Measurements from ENCODE around the gene BRSK2.
"Not testable (repeated sequence)": the region's sequence is repeated elsewhere in the genome, so short reads cannot be mapped to it uniquely, and the experiment has no call there.

The BRSK2 gene

DNA sequence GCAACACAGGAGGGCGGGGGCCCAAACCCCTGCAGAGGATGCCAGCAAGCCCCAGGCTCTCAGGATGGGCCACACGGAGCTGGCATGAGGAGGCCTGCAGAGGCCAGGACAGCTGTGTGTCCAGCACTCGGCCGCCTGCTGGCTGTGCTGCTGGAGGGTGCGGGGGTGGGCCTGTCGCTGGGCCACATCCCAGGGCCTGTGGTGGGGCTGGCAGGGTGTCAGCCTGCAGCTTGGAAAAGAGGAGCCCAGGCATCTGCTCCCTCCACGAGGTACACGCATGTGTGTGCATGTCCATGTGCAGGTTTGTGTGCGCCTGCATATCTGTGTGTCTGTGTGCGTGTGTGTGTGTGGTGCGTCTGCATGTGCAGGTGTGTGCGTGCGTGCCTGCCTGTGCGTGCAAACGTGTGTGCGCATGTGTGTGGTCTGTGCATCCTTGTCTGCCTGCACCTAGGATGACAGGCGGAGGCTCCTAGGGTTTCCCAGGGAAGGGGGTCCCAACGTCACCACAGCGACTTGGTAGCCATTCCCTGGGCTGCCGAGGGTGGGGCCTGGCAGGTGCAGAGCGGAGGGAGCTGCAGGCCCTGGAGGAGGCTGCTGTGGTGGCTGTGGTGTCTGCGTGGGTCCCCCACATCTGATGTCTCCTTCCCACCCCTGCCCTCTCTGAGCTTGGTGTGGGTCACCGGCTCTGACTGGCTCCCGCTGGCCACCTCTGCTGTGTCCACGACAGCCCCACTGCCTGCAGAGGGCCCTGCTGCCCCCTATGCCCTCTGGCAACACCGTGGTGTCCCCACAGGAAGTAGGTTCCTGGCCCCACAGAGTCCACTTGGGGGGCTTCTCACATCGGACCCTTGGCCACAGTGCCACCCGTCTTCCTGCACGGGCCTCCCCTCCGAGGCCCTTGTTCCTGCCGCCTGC is 17.1 kb downstream of the BRSK2 start:
- in situ Hi-C loops (cut with HindIII; ENCODE audit: low sequenced_read_pairs), result no loop called here

DNA sequence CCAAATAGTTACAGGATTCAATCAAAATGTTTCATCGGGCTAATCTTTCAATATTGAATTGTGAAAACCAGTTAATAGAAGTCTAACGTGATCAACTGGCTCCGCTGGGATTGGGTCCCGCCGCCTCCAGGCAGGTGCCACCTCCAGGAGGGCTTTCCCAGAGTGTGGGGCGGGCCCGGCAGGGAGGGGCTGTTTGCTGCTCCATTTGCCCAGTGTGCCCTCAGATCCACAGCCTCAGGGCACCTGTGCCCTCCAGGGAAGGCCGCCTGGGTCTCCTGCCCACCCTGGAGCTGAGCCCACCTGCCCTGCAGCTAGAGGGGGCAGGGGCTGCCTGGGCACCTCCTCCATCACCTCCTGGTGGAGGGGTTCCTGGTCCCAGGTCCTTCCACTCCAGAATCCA is 17.9 kb downstream of the BRSK2 start:
- in situ Hi-C loops (cut with HindIII; ENCODE audit: low sequenced_read_pairs), result no loop called here

GRCh38 chr11:1408346-1408745 is 18.6 kb downstream of the BRSK2 start:
- in situ Hi-C loops (cut with HindIII; ENCODE audit: low sequenced_read_pairs), result no loop called here

DNA sequence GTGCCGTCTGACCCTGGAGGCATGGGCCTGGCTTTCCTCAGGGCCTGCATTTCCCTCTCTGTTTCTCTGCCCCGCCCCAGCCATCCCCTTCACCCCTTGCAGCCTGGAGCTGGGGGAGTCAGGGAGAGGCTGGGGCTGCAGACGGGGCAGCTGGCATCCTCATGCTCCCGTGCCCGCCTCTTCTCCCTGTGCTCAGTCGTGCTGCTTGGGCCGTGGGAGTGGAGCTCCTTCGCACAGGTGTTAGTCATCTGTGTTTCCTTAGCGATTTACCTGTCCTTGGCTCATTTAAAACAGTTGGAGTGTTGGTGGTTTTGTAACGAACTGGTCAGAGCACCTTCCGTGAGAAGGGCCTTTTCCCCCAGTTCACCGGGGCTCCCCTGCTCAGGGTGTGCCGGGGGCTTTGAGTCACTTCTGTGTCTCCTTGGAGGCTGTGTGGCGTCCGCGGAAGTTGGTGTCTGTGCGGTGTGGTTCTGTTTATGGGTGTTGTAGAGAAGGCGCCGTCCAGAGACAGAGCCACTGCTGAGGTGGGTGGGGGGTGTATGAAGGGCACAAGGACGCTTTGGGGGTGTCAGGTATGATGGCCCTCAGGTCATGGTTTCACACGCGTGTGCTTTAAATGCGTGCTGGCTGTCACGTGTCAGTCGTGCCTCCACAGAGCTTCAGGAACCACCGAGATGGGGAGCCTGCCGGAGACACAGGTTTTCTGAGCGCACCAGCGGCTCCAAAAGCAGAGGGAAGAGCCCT is 19.5 kb downstream of the BRSK2 start:
- in situ Hi-C loops (cut with HindIII; ENCODE audit: low sequenced_read_pairs), result no loop called here

GRCh38 chr11:1409852-1410125 is 20.1 kb downstream of the BRSK2 start:
- in situ Hi-C loops (cut with HindIII; ENCODE audit: low sequenced_read_pairs), result not testable (repeated sequence)

DNA sequence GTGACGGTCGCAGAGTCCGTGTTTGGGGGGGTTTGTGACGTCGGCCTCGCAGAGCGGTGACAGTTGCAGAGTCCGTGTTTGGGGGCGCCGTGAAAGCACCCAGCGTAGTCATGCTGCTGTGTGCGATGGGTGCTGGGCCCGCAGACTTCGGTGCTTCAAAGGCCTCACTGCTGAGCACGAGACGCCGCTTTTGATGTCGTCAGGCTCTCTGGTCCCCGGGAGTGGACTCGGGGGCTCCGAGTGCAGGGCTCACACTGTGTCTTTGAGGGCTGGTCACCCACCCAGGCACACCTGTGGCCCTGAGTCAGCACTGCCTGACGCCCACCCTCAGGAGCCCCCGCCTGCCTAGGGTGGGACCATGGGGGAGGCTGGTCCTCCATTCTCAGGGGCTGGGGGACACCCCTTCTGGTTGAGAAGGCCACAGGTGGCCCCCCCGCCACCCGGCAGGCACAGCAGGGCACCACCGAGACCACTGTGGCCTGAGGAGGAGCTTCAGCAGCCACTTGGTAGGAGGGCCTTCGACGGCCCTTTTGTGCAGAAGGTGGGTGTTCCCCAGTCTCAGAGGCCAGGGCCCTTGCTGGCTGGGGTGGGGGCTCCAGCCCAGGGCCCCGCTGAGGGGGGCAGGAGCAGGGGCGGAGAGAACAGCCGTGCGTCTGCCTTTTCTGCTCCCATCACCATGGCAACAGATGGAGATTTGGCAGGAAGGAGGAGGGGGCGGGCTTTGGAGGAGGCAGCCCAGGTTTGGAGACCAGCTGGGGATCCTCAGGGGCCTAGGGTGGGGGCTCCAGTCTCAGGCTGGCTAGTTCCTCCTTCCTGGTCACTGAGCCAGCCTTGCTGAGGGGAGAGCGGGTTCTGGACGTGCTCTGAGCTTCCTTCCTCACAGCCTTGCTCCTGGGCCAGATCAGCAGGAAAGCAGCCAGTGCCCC is 20.9 kb downstream of the BRSK2 start:
- in situ Hi-C loops (cut with HindIII; ENCODE audit: low sequenced_read_pairs), result no loop called here

- in situ Hi-C loops (cut with HindIII; ENCODE audit: low sequenced_read_pairs), result no loop called here
Observed at GRCh38 chr11:1411301-1411700, 21.6 kb downstream of the BRSK2 start.

DNA sequence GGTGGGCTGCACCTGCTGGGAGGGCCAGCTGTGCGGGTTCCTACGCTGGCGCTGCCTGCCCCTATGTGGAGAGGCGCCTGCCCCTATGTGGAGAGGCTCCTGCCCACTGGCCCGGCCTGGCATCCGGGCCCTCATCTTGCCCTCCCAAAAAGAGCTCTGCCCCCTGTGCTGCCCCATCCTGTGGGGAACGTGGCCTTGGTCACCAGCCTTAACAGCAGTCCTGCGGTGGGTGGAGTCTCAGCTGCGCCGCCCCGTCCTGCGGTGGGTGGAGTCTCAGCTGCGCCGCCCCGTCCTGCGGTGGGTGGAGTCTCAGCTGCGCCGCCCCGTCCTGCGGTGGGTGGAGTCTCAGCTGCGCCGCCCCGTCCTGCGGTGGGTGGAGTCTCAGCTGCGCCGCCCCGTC is 22.0 kb downstream of the BRSK2 start:
- in situ Hi-C loops (cut with HindIII; ENCODE audit: low sequenced_read_pairs), result not testable (repeated sequence)

DNA sequence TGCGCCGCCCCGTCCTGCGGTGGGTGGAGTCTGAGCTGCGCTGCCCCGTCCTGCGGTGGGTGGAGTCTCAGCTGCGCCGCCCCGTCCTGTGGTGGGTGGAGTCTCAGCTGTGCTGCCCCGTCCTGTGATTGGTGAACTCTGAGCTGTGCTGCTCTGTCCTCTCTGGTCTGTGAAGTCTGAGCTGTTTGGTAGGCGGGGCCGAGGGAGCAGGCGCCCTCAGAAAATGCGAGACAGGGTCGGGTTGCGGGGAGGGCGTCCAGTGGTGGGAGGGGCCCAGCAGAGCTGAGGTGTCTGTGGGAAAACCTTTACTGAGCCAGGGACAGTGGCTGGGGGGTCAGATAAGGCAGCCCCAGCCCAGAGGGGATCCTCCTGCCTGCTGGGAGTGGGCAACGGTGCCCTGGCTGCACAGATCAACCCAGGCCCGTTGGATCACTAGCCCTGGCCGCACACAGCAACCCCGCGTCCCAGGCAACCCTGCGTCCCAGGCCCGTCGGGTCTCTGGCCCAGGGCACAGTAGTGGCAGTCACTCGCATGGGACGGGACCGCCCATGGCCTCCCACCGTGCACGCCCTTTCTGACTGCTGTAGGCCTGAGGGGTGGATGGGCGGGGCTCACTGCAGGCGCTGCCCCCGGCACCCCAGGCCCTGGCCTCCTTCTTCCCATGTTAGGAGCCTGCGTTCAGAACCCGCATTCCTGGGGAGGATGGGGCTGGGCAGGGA is 22.8 kb downstream of the BRSK2 start:
- in situ Hi-C loops (cut with HindIII; ENCODE audit: low sequenced_read_pairs), result no loop called here

DNA sequence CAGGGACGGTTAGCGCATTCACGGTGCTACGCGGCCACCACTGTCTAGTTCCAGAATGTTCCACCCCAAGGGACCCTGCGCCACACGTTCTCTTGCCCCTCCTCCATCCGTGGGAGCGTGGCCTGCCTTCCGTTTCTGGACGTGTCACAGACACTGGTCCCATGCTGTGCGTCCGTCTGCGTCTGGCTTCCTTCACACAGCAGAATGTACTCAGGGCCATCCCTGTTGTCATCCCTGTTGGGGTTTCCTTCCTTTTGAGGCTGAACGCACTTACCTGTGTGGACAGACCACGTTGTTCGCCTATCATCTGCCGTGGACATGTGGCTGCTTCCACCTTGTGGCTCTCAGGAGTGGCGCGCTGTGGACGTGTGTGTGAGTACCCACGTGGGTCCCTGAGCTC is 24.9 kb downstream of the BRSK2 start:
- in situ Hi-C loops (cut with HindIII; ENCODE audit: low sequenced_read_pairs), result no loop called here

GRCh38 chr11:1415631-1416030 is 25.9 kb downstream of the BRSK2 start:
- in situ Hi-C loops (cut with HindIII; ENCODE audit: low sequenced_read_pairs), result no loop called here

GRCh38 chr11:1418192-1418795 is 28.6 kb downstream of the BRSK2 start:
- in situ Hi-C loops (cut with HindIII; ENCODE audit: low sequenced_read_pairs), result not testable (repeated sequence)

GRCh38 chr11:1419811-1420210 is 30.1 kb downstream of the BRSK2 start:
- in situ Hi-C loops (cut with HindIII; ENCODE audit: low sequenced_read_pairs), result no loop called here

DNA sequence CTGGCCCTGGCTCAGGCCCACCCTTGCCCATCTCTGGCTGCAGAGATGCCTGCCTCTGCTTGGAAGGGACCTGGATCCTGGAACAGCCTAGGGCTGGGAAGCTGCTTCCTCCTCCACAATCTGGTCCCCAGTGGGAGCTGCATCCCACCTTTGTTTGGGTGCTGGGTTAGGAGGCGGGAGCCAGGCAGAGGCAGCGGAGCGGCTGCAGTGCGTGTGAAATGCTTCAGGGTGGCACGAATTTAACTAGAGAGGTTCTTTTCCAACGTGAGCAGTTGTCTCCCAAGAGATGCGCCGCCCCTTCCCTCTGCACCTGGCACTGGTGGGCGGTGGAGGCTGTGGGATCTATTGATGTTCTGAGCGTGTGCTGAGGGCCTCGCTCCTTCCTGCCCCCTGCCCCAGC is 31.6 kb downstream of the BRSK2 start:
- in situ Hi-C loops (cut with HindIII; ENCODE audit: low sequenced_read_pairs), result no loop called here

- in situ Hi-C loops (cut with HindIII; ENCODE audit: low sequenced_read_pairs), result no loop called here
Observed at GRCh38 chr11:1422481-1422880, 32.7 kb downstream of the BRSK2 start.

- in situ Hi-C loops (cut with HindIII; ENCODE audit: low sequenced_read_pairs), result no loop called here
Observed at GRCh38 chr11:1422981-1423380, 33.2 kb downstream of the BRSK2 start.

DNA sequence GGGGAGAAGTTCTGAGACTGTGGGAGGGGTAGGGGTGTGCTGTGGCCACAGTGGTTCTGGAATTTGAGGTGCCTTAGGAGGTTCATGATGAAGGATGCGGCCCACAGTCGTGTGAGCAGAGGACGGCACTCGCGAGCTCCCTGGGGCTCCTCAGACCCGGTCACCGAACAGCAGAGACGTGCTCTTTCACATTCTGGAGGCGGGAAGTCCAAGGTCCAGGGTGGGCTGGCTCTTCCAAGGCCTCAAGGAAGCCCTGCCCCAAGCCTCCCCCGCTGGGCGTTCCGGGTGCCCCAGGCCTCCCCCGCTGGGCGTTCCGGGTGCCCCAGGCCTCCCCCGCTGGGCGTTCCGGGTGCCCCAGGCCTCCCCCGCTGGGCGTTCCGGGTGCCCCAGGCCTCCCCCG is 33.7 kb downstream of the BRSK2 start:
- in situ Hi-C loops (cut with HindIII; ENCODE audit: low sequenced_read_pairs), result not testable (repeated sequence)

DNA sequence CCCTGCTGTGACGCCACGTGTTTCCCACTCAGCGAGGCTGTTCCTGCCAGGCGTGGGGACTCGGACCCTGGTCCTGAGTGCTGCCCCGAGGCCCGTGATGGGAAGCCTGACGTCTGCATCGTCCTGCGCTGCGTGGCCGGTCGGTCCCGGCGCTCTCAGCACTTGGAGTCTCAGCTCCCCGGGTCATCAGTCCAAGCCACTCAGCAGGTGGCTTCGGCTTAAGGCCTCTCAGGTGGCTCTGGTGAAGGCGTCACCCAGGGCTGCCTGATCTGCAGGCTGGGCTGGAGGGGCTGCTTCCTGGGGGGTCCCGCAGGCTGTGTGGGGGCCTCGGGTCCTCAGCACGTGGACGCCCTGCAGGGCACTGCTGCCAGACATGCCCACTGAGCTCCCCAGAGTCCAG is 35.3 kb downstream of the BRSK2 start:
- in situ Hi-C loops (cut with HindIII; ENCODE audit: low sequenced_read_pairs), result no loop called here

- in situ Hi-C loops (cut with HindIII; ENCODE audit: low sequenced_read_pairs), result no loop called here
Observed at GRCh38 chr11:1425439-1425838, 35.7 kb downstream of the BRSK2 start.

DNA sequence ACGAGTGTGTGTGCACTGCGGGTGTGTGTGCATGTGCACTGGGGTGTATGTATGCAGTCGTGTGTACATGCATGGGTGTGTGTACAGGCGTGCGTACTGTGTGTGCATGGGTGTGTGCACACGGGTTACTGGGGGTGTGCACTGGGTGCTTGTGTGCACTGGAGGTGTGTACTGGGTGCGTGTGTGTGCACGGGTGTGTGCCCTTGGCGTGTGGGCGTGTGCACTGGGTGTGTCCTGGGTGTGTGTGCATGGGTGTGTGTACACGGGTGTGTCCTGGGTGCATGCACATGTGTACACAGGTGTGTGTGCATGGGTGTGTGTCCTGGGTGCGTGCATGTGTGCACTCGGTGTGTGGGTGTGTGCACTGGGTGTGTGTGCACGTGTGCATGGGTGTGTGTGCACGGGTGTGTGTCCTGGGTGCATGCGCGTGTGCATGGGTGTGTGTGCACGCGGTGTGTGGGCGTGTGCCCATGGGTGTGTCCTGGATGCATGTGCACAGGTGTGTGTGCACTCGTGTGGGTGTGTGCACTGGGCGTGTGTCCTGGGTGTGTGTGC is 39.1 kb downstream of the BRSK2 start:
- in situ Hi-C loops (cut with HindIII; ENCODE audit: low sequenced_read_pairs), result no loop called here
